Measurements from ENCODE around the gene XG.

The XG gene

GRCh38 chrX:2823795-2824386, 72.1 kb downstream of the XG start:
- no peak for DNase-seq

DNA sequence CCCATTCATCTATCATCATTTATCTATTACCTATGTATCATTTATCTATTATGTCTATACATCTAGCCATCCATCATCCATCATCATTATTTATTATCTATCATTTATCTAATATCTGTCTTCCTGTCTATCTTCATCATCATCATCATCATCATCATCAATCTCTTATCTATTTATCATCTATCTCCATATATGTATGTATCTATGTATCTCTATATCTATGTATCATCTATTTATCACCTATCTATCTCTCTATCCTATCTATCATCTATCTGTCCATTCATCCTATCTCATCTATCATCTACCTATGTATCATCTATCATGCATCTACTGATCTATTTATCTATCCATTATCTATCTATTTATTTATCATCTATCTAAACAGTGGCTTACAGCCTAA, 73.0 kb downstream of the XG start:
- no peak for DNase-seq

- DNase-seq: no peak
Observed at GRCh38 chrX:2828344-2828958, 76.6 kb downstream of the XG start, which contains the start of gene GYG2. Gene GYG2 (plus strand): TSS chrX:2828930. CDS start chrX:2830189, 1,259 bp downstream.

DNA sequence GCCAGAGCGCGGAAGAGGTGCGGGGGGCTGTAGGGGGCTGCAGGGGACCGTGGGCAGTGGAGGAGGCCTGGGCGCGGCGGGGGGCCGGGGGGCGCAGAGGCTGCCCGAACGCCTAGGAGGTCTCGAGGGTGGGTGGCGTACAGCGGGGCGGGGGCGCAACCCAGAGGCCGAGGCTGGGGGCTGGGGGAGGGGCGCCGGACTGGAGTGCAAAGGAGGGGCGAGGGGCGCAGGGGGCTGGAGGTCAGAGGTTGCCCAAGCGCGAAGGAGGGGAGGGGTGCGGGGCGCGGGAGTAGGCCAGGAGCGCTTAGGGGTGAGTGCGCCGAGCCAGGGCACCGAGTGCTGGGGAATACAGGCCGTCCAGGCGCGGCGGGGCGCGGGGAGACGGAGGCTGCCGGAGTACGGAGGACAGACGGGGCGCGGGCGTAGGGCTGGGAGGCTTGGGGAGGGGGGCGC, 77.1 kb downstream of the XG start:
- DNase-seq: no peak

- DNase-seq: no peak
Observed at GRCh38 chrX:2829469-2830246, 77.8 kb downstream of the XG start.

GRCh38 chrX:2831471-2832228, 79.8 kb downstream of the XG start:
- no peak for DNase-seq

GRCh38 chrX:2837961-2838360, 86.1 kb downstream of the XG start:
- DNase-seq: no peak

- no peak for DNase-seq
Observed at GRCh38 chrX:2840961-2841360, 89.1 kb downstream of the XG start.

DNA sequence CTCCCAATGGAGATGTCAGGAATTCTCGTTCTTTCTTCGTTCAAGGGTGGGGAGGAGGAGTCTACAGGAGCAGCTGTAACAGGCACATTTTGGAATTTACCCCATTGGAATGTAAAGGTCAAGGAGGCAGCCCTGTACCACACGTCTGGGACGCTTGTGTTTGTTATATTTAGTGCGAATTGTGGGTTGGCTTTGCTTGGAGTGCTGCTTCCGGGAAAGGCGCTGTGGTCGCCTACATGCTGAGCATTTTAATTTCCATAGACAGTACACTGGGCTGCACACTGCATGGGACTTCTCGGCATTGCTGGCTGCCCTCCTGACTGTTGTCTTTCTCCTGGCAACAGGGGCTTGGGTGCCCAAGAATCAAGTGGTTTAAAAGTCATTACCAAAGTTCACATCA, 89.7 kb downstream of the XG start:
- no peak for DNase-seq

DNA sequence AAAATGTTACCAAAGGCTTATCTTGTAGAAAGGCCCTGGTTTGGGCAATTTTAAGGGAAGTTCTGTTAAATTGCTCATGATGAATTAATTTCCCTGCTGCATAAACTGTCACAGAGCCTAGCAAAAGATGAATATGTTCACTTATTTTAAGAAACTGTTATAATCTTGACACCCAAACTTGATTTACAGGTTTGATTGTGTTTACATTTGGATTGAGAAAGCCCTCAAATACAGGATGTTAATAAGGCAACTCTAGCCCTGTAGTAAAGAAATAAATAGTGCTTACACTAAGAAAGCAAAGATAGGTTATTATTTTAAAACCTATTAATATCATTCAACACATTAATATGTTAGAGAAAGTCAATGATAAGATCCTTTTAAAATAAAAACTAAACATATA, 95.2 kb downstream of the XG start:
- no peak for DNase-seq

DNA sequence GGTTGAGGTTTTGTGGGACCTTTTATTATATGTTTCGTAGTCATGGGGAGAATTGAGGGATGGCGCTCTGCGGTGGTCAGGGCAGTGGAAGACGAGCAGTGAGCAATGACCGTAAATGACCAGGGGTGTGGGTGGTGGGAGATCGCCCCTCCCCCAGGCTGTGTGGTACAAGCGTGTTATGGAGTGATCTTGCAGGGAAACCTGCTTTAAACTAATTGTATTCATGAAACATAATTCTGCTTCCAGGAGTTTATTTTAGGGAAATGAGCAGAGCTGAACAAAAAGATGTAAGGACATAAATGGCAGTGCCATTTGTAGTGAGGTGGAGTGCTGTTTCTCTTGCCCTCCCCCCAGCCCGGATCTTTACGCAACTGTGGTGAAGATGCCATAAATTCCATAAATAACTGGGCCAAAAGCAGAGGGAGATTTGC, 97.0 kb downstream of the XG start:
- no peak for DNase-seq

GRCh38 chrX:2854918-2855317, 103.1 kb downstream of the XG start:
- no peak for DNase-seq

- DNase-seq: no peak
Observed at GRCh38 chrX:2855761-2856160, 103.9 kb downstream of the XG start.

- DNase-seq: no peak
Observed at GRCh38 chrX:2857566-2857965, 105.7 kb downstream of the XG start.

- no peak for DNase-seq
Observed at GRCh38 chrX:2859197-2859797, 107.5 kb downstream of the XG start.

GRCh38 chrX:2862404-2862803, 110.6 kb downstream of the XG start:
- DNase-seq: no peak

- no peak for DNase-seq
Observed at GRCh38 chrX:2863646-2864045, 111.8 kb downstream of the XG start.
